ENCODE measurements around the gene ZNF772. TPM values are rescaled to one million over a fixed set of nuclear protein-coding genes. Genes with fewer than 3 reads are reported as not detected.

The ZNF772 gene
- total and polyA plus RNA-seq, 4 experiments from 2014 or later, result 2.0 to 17.4 (median 7.8) TPM

Other genes with a start within 250 kb of the ZNF772 start
- under 1 TPM; 0.67 to 0.81 TPM for gene AURKC, start 246.5 kb downstream of the ZNF772 start, total RNA-seq
- gene AURKC, start 246.5 kb downstream of the ZNF772 start, polyA plus RNA-seq, result under 1 TPM; 0.29 to 0.54 TPM
- 10 to 100 TPM; 19.7 to 21.6 TPM for gene ZNF805, start 236.9 kb downstream of the ZNF772 start, total RNA-seq
- 1 to 10 TPM; 2.7 to 5.6 TPM for gene ZNF805, start 236.9 kb downstream of the ZNF772 start, polyA plus RNA-seq
- 10 to 100 TPM; 60.2 to 69.6 TPM for gene ZNF460, start 197.1 kb downstream of the ZNF772 start, total RNA-seq
- gene ZNF460, start 197.1 kb downstream of the ZNF772 start, polyA plus RNA-seq, result 1 to 10 TPM; 4.4 to 4.8 TPM
- 10 to 100 TPM in 1 of 2 experiments, 1 to 10 TPM in 1; 9.4 to 10.7 TPM for gene ZNF543, start 157.1 kb downstream of the ZNF772 start, total RNA-seq
- gene ZNF543, start 157.1 kb downstream of the ZNF772 start, polyA plus RNA-seq, result 1 to 10 TPM; 1.9 to 6.2 TPM
- gene ZNF304, start 126.3 kb downstream of the ZNF772 start, total RNA-seq, result 10 to 100 TPM; 13.3 to 13.6 TPM
- gene ZNF304, start 126.3 kb downstream of the ZNF772 start, polyA plus RNA-seq, result 1 to 10 TPM in 1 of 2 donors, under 1 TPM in 1; 0.43 to 4.1 TPM
- 10 to 100 TPM; 11.0 to 12.1 TPM for gene TRAPPC2B, start 114.0 kb downstream of the ZNF772 start, total RNA-seq
- 10 to 100 TPM; 27.4 to 31.0 TPM for gene TRAPPC2B, start 114.0 kb downstream of the ZNF772 start, polyA plus RNA-seq
- gene ZNF547, start 114.0 kb downstream of the ZNF772 start, total RNA-seq, result 10 to 100 TPM in 1 of 2 experiments, 1 to 10 TPM in 1; 6.5 to 10.8 TPM
- gene ZNF547, start 114.0 kb downstream of the ZNF772 start, polyA plus RNA-seq, result 1 to 10 TPM in 1 of 2 donors, under 1 TPM in 1; 0.56 to 1.8 TPM
- gene ZNF548, start 87.7 kb downstream of the ZNF772 start, total RNA-seq, result 100 to 1,000 TPM in 1 of 2 experiments, 10 to 100 TPM in 1; 85.4 to 103 TPM
- 10 to 100 TPM; 14.1 to 14.8 TPM for gene ZNF548, start 87.7 kb downstream of the ZNF772 start, polyA plus RNA-seq
- 10 to 100 TPM; 28.3 to 29.9 TPM for gene ZNF17, start 66.4 kb downstream of the ZNF772 start, total RNA-seq
- gene ZNF17, start 66.4 kb downstream of the ZNF772 start, polyA plus RNA-seq, result 1 to 10 TPM; 3.6 to 9.5 TPM
- gene ZNF749, start 42.2 kb downstream of the ZNF772 start, total RNA-seq, result 10 to 100 TPM; 14.8 to 15.2 TPM
- gene ZNF749, start 42.2 kb downstream of the ZNF772 start, polyA plus RNA-seq, result 10 to 100 TPM in 1 of 2 donors, 1 to 10 TPM in 1; 5.9 to 21.4 TPM
- under 1 TPM; 0.36 to 0.76 TPM for gene VN1R1, start 20.4 kb downstream of the ZNF772 start, total RNA-seq
- gene VN1R1, start 20.4 kb downstream of the ZNF772 start, polyA plus RNA-seq, result not detected
- 10 to 100 TPM; 25.3 to 28.4 TPM for gene ZNF419, start 10.2 kb upstream of the ZNF772 start, total RNA-seq
- 10 to 100 TPM in 1 of 2 donors, 1 to 10 TPM in 1; 7.5 to 11.7 TPM for gene ZNF419, start 10.2 kb upstream of the ZNF772 start, polyA plus RNA-seq
- gene ZNF773, start 22.4 kb upstream of the ZNF772 start, total RNA-seq, result 10 to 100 TPM; 25.3 to 28.7 TPM
- 10 to 100 TPM in 1 of 2 donors, 1 to 10 TPM in 1; 5.2 to 15.2 TPM for gene ZNF773, start 22.4 kb upstream of the ZNF772 start, polyA plus RNA-seq
- gene ZNF549, start 49.8 kb upstream of the ZNF772 start, total RNA-seq, result 10 to 100 TPM; 20.5 to 21.8 TPM
- 1 to 10 TPM; 8.0 to 9.0 TPM for gene ZNF549, start 49.8 kb upstream of the ZNF772 start, polyA plus RNA-seq
- 10 to 100 TPM; 37.0 to 37.8 TPM for gene ZNF550, start 82.3 kb upstream of the ZNF772 start, total RNA-seq
- gene ZNF550, start 82.3 kb upstream of the ZNF772 start, polyA plus RNA-seq, result 1 to 10 TPM; 5.4 to 9.8 TPM
- 10 to 100 TPM; 12.0 to 13.9 TPM for gene ZNF416, start 101.3 kb upstream of the ZNF772 start, total RNA-seq
- 1 to 10 TPM; 4.6 to 8.4 TPM for gene ZNF416, start 101.3 kb upstream of the ZNF772 start, polyA plus RNA-seq
- gene ZIK1, start 106.6 kb upstream of the ZNF772 start, total RNA-seq, result 10 to 100 TPM; 11.1 to 11.3 TPM
- gene ZIK1, start 106.6 kb upstream of the ZNF772 start, polyA plus RNA-seq, result 1 to 10 TPM; 6.9 to 8.3 TPM
- gene ZNF530, start 122.3 kb upstream of the ZNF772 start, total RNA-seq, result 10 to 100 TPM in 1 of 2 experiments, 1 to 10 TPM in 1; 9.9 to 10.9 TPM
- gene ZNF530, start 122.3 kb upstream of the ZNF772 start, polyA plus RNA-seq, result 1 to 10 TPM; 6.8 to 9.8 TPM
- 10 to 100 TPM; 32.1 to 32.3 TPM for gene ZNF134, start 136.7 kb upstream of the ZNF772 start, total RNA-seq
- gene ZNF134, start 136.7 kb upstream of the ZNF772 start, polyA plus RNA-seq, result 10 to 100 TPM in 1 of 2 donors, 1 to 10 TPM in 1; 8.9 to 12.7 TPM
- gene ZNF211, start 155.6 kb upstream of the ZNF772 start, total RNA-seq, result 10 to 100 TPM; 48.7 to 53.3 TPM
- 10 to 100 TPM; 19.6 to 26.0 TPM for gene ZNF211, start 155.6 kb upstream of the ZNF772 start, polyA plus RNA-seq
- gene ZSCAN4, start 191.4 kb upstream of the ZNF772 start, total RNA-seq, result not detected
- gene ZSCAN4, start 191.4 kb upstream of the ZNF772 start, polyA plus RNA-seq, result not detected
- 10 to 100 TPM; 17.7 to 17.9 TPM for gene ZNF551, start 204.4 kb upstream of the ZNF772 start, total RNA-seq
- 1 to 10 TPM; 6.8 to 9.5 TPM for gene ZNF551, start 204.4 kb upstream of the ZNF772 start, polyA plus RNA-seq
- gene ZNF154, start 231.6 kb upstream of the ZNF772 start, total RNA-seq, result 1 to 10 TPM; 6.7 to 7.2 TPM
- gene ZNF154, start 231.6 kb upstream of the ZNF772 start, polyA plus RNA-seq, result 1 to 10 TPM in 1 of 2 donors, not detected in 1; 2.4 TPM

Data from CD4-positive, alpha-beta memory T cell (primary cell).